Occipital lobe (tissue), 2 donors: ENCODE measurements around the gene KCNMB3. TPM values are rescaled to one million over a fixed set of nuclear protein-coding genes. Genes with fewer than 3 reads are reported as not detected.
A peak's percentile ranks its signal among the peaks of the same experiment; 100 is the strongest.
"Not testable (repeated sequence)": the region's sequence is repeated elsewhere in the genome, so short reads cannot be mapped to it uniquely, and the experiment has no call there.

ENCODE experiments used
- DNase-seq: peaks from one replicate; lab custom pipeline; 2025; lab: John Stamatoyannopoulos, UW
- total RNA-seq: library from RNA; depleted of rRNA; stranded (reverse); fragments of >200 nt; gene quantifications from one replicate; pipeline ENCODE4 v1.2.3, GENCODE V29; 2014

The KCNMB3 gene
- total RNA-seq, 1 donor from 2014 or later: 3.1 TPM

DNA sequence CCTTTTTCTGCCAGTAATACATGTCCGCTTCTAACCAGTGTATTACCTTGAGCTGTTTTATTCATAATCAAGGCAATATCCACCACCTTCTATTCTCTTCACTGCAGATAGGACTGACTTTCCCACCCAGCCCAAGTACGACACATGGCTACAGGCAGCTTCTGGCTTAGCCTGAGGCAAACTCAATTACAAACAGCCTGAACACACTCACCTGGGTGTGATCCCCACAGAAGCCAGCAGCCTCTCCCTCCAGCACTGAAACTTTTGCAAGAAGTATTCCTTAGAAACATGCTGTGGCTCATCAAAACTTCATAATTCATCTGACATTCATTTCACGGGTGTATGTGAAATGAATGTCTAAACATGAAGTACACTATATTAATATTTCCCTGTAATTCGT lies 13.5 kb upstream of the KCNMB3 start:
- no peak for DNase-seq

DNA sequence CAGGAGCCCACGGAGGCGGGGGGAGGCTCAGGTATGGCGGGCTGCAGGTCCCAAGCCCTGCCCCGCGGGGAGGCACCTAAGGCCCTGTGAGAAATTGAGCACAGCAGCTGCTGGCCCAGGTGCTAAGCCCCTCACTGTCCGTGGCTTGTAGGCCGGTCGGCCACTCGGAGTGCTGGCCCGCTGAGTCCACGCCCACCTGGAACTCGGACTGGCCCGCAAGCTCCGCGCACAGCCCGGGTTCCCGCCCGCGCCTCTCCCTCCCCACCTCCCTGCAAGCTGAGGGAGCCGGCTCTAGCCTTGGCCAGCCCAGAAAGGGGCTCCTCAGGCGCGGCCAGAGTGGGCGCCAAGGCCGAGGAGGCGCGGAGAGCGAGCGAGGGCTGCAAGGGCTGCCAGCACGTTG lies 12.2 kb upstream of the KCNMB3 start:
- DNase-seq: no peak

DNA sequence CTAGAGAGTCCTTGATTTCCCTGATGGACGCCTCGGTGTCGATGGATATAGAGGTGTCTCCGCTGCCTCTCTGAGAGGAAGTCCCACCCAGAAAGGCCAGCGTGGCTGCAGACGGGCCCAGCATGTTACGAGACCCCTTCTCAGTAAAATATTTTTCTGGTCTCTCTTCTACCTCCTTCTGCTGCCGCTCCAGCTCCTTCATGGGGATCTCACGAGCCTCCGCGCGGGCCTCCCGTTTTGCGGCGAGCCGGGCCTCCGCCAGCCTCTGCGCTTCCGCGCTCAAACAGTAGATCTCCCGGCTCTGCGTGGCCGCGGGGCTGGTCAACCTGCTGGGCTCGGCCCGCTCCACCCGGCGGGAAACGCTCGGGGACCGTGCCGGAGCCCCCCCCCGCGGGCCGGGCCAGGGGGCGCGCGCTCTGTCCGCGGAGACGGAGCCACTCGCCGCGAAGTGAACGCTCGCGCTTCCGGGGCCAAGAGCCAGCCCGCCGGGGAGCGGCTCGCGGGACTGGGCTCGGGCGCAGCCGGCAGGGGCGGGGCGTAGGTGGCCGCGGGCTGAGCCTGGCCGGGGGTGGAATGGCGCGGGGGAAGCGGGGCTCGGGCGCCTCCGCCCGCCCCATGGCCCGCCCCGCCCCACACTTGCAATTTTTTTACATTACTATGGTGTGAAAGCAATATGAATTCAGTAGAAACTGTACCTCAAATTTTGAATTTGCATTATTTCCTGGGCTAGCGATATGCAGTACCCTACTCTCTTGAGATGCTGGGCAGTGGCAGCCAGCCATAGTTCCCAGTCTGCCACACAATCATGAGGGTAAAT lies 10.2 kb upstream of the KCNMB3 start:
- DNase-seq: peak; percentile 26

DNA sequence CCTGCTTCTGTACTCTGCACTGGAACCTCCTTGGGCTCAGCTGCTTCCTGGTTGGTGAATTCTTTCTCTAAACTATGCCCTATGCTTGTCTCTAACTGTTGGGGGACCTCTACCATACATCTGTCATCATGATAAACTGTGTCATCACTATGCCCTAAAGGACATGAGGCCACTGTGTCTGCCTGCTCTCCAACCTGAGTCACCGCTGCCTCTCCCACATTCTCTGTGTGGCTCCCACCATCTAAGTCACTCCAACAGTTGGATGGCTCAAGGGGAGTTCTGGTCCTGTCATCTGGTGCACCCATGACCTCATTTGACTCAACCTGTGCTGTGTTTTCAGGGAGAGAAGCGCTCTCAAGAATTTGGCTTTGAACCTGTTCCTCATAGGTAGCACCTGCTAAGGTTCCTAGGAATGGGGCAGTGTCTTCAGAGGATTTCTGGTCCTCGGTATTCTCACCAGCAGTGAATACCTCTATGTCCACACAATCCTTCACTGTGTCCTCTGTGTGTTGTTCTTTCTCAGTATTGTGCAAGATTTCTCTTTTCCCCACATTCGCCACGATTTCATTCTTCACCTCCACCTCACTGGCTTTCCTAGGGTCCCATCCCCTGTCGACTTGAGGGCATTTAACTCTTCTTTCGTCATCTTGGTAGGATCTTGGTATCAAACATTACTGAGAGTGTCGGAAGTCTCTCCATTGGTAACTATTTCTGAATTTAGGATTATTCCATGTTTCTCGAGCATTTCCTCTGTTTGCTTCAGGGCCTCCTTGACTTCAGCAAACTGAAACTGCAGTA lies 9.2 kb upstream of the KCNMB3 start:
- not testable (repeated sequence) for DNase-seq

DNA sequence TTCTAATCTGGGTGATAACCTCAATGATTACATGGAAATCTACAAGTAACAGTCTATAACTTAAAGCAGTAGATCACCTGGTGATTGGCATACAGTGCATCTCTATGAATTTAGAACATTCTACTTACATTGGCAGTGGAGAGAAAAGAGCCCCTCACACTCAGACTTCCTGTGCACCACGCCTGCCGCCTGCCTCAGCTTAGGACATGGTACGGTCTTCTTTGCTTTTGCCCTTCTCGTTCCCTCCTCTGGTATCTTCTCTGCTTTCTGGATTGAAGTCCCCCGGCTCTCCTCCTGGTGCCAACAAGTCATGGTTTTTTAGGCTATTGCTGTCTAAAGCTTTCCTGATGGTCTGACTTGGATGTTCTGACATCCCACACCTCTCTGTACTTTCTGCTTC lies 7.9 kb upstream of the KCNMB3 start:
- no peak for DNase-seq

DNA sequence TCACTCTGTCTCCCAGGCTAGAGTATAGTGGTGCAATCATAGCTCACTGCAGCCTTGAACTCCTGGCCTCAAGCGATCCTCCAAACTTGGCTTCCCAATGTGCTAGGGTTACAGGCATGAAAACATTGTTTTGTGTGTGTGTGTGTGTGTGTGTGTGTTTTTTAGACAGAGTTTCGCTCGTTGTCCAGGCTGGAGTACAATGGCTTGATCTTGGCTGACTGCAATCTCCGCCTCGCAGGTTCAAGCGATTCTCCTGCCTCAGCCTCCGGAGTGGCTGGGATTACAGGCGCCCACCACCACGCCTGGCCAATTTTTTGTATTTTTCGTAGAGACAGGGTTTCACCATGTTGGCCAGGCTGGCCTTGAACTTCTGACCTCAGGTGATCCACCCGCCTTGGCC lies 6.8 kb upstream of the KCNMB3 start:
- DNase-seq: not testable (repeated sequence)

DNA sequence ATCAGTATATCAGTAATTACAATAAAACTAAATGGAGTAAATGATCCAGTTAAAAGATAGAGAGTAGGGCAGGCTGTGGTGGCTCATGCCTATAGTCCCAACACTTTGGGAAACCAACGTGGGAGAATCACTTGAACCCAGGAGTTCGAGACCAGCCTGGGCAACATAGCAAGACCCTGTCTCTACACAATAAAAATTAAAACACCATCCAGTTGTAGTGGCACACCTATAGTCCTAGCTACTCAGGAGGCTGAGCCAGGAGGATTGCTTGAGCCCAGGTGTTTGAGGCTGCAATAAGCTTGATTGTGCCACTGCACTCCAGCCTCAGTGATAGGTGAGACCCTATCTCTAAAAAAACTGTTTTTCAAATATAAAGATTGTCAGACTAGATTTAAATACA lies 5.9 kb upstream of the KCNMB3 start:
- DNase-seq: no peak

DNA sequence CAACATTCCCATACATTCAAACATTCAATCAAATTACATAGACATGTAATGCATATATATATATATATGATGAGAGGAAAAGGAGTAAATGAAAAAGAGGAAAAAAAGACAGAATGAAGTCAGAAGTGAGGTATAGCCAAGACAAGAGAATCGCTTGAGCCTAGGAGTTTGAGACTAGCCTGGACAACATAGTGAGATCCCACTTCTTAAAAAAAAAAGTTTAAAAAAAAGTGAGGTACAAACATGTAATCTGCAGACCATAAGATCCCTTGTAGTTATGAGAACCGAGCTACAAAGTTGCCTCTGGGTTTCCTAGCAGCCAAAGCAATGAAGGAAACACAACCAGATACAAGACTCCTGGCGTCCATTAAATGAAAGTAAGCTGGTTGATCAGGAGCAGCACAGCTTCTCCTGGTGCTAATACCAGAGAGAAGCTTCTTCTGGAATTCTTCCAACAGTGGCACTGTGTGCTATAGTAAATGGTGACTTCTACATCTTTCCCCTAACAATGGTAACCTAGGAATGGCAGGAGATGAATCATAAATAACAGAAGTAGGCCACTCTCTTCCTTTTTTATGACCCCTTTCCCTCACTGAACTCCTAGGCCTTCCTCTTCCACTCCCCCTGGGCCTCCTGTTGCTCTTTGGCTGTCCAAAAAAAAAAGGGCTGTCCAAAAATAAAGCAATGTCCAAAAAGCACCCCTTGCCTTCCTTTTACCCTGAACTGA lies 3.5 kb downstream of the KCNMB3 start:
- DNase-seq: no peak

DNA sequence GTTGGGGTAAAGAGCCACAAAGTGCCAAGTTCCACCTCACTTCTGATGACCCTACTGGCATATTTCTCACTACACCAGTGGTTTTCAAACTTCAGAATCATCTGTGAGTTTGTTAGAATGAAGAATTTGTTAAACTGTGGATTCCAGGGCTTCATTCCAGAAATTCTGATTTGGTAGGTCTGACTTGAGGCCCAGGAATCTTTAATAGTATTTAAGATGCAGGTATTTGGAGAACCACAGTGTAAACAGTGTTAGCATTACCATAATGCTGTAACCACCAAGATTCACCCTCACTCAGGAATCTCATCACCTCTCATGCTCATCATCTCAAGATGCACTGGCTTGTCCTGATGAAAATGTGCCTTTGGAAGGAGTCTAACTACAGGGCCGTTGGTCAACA lies 6.0 kb downstream of the KCNMB3 start:
- DNase-seq: no peak

DNA sequence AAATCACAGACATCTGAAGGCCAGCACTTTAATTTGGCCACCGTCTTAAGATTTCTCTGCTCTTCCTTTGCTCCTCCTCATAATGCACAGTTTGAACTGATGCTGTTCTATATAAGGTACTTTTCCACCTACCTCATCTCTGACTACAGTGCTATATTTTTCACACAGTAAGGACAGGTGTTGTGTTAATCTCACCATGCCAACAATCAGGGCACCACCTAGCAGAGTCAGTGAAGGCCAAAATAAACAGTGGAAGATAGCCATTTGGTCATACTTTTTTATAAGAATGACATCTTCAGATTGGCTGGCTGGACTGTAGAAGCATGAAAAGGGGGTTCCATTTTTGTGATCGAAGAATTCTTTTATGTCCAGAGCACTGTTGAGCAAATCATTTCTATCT lies 8.1 kb downstream of the KCNMB3 start:
- DNase-seq: not testable (repeated sequence)

DNA sequence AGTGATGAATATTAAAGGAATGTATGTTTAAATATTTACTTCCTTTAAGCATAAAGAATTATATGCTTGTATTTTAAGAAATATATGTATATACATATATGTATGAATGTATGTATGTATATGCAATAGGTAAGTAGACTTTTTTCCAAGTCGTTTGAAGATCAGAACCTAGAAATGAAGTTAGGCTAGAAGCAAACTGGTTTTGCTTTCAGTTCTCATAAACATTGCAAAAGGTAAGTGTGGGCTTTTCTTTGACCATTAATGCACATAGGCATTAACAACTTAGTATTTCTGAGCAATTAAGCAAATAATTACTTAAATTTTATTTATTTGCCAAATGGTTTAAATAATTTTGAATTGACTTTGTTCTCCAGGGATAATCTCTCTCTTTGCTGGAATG lies 10.6 kb downstream of the KCNMB3 start:
- not testable (repeated sequence) for DNase-seq

DNA sequence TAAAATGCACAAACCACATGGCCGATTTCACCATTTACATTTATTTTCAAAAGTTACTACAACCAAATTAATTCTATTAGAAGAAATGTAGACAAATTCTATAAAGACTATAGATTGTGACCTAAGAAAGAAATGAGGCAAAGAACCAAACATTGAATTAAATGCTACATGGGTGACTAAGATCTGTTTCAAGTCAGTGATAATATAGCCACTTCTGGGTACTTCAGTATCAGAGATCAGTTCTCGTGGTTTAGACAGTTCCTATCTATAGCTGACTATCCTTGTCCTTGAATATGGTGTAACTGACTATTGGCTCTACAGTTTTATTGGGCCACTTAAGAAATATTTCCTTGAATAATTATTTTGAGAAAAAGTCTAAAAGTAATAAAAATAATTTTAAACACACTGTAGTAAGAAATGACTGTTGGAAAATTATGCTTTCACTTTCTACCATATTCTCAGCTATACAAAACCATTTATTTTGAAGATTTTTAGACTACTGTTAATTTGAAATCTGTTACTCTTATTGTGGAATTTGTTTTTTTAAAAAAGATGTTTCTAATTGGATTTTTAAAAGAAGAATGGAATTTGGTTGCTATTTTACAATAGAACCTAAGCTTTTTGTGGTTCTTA lies 14.1 kb downstream of the KCNMB3 start:
- DNase-seq: no peak

DNA sequence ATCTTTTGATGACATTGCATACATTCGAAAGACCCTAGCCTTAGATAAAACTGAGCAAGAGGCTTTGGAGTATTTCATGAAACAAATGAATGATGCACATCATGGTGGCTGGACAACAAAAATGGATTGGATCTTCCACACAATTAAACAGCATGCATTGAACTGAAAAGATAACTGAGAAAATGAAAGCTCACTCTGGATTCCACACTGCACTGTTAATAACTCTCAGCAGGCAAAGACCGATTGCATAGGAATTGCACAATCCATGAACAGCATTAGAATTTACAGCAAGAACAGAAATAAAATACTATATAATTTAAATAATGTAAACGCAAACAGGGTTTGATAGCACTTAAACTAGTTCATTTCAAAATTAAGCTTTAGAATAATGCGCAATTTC lies 16.7 kb downstream of the KCNMB3 start:
- no peak for DNase-seq

DNA sequence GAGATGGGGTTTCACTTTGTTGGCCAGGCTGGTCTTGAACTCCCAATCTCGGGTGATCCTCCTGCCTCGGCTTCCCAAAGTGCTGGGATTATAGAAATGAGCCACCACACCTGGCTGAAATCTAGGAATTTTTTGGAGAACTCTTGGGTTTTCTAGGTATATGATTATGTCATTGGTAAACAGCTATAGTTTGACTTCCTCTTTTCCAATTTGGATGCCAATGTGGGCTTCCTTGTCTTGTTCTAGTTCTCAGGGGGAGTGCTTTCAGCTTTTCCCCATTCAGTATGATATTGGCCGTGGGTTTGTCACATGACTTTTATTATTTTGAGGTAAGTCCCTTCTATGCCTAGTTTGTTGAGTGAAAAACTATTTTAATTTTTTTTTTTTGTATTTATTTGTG lies 17.9 kb downstream of the KCNMB3 start:
- no peak for DNase-seq

DNA sequence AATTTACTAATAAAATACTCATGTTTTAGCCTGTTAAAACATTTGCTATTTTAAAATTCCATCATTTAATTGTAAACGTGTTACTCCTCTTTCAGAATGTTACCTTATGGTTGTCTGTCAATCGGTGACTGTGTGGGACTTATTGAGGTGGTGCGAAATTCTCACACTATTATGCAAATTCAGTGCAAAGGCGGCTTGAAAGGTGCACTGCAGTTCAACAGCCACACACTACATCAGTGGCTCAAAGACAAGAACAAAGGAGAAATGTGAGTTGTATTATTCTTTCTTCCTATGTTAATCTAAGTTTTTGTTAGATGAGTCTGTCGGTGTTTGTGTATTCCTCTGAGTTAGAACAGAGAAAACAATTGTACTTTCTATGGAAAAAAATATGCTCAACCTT lies 21.7 kb downstream of the KCNMB3 start:
- no peak for DNase-seq

DNA sequence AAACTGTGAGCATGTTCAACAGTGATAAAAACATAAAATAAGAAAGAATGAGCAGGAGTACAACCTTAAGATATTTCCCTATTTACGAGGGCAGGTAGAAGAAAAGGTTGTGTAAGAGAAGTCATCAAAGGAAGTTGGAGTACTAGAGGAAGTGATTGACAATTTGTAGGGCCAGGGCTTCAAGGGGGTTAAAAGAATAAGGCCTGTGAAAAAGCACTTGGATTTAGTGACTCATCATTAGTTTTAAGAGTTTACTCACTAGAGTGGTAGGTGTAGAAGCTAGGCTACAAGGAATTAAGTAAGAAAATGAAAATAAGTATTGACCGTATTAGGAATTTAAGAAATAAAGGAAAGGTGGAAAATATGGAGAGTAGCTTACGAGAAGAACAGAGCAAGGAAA lies 23.6 kb downstream of the KCNMB3 start:
- no peak for DNase-seq

DNA sequence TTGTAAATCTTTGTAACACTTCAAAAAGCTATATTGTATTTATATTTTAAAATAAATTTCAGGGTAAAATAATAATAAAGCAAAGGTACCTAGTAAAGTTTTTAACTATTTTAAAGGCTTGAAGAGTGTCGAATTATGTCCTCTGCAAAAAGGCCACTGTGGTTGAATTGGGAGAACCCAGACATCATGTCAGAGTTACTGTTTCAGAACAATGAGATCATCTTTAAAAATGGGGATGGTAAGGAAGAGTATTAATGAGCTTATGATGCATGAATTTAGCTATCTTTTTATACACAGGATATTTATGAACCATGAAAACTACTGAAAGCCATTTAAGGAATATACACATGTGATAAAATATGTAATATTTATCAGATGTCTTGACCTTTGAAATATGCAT lies 26.3 kb downstream of the KCNMB3 start:
- DNase-seq: no peak

DNA sequence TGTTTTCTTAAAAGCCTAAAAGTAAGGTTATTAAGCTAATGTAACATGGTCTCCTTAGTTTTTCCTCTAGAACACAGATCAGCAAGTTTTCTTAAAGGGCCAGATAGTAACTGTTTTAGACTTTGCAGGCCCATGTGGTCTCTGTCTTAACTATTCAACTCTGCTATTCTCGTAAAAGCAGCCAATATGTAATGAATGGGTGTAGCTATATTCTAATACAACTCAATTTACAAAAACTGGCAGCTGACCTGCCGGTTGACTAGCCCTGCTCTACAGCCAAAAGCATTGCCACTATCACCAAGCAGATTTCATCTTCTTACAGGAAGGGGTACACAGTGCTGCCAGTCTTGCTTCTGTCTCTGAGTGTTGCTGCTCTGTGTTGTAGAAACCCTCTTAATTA lies 27.4 kb downstream of the KCNMB3 start:
- no peak for DNase-seq

DNA sequence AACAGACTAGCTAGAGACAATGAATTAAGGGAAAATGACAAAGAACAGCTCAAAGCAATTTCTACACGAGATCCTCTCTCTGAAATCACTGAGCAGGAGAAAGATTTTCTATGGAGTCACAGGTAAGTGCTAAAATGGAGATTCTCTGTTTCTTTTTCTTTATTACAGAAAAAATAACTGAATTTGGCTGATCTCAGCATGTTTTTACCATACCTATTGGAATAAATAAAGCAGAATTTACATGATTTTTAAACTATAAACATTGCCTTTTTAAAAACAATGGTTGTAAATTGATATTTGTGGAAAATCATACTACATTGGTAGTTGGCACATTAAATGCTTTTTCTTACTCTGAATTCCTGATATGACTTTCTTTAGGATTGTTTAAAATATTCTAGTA lies 32.7 kb downstream of the KCNMB3 start:
- DNase-seq: not testable (repeated sequence)

DNA sequence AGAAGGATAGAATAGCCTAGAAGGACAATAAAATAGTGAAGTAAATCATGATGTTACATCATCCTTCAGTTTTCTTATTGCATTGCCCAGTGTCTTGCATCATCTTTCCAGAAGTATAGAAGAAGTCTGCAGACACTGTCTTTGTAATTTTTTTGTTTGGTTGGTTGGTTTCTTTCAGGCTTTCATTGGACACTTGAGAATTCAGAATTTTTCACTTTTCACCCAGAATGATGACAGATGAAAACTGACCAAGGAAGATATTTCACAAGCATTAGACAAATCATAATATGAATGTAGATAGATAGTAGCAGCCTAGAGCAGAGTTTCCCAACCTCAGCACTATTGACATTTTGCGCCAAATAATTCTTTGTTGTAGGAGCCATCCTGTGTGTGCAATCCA lies 35.4 kb downstream of the KCNMB3 start:
- not testable (repeated sequence) for DNase-seq

DNA sequence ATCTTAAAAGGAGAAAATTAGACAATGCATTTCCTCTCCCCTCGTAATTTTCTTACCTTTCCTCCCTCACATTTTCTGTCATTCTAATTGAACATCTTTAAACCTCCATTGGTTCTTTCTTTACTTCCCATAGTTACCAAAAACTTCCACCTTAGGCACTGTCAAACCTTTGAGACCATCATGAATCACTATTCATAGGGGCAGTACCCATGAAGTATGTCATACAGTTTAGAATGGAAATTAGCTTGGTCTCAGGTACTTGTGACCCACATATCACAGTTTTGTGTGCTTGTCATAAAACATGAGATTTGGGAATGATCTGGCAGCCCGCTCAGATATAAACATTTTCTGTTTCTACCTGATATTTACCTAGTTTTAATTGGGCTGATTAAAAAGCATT lies 50.1 kb downstream of the KCNMB3 start:
- DNase-seq: no peak

DNA sequence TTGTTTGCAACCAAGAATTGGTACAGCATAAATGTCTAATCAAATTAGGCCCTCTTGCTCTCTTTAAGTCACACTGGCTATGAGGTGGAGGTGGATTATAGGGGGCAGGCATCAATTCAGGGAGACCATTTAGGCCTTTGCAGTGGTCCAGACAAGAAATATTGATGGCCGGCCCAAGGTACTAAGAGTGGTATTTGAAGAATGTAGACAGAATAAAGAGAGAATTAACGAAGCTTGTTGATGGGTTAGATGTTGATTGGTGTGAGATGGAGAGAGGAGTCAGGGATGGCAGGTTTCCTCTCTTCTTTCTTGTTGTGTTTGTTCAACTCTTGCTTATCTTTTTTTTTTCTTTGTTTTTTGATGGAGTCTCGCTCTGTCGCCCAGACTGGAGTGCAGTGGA lies 54.2 kb downstream of the KCNMB3 start:
- no peak for DNase-seq
